Measurements from ENCODE around the gene U2AF1L4.

The U2AF1L4 gene

GRCh38 chr19:35757231-35757748 lies 12.1 kb upstream of the U2AF1L4 start:
- DNase-seq (ENCODE audit: low spot score), result no peak

- no peak for DNase-seq (ENCODE audit: low spot score)
Observed at GRCh38 chr19:35756377-35757230, 11.4 kb upstream of the U2AF1L4 start, which contains the start of gene HSPB6. TSS of gene HSPB6 (minus strand) at chr19:35757029. CDS start at chr19:35757008, 21 bp downstream.

- no peak for DNase-seq (ENCODE audit: low spot score)
Observed at GRCh38 chr19:35755550-35756376, 10.5 kb upstream of the U2AF1L4 start.

- no peak for DNase-seq (ENCODE audit: low spot score)
Observed at GRCh38 chr19:35755131-35755549, 9.9 kb upstream of the U2AF1L4 start.

- no peak for DNase-seq (ENCODE audit: low spot score)
Observed at GRCh38 chr19:35754370-35755130, 9.3 kb upstream of the U2AF1L4 start.

GRCh38 chr19:35753634-35754369 lies 8.6 kb upstream of the U2AF1L4 start:
- DNase-seq (ENCODE audit: low spot score), result no peak

GRCh38 chr19:35752746-35753350 lies 7.6 kb upstream of the U2AF1L4 start:
- no peak for DNase-seq (ENCODE audit: low spot score)

GRCh38 chr19:35751839-35752745 lies 6.9 kb upstream of the U2AF1L4 start:
- no peak for DNase-seq (ENCODE audit: low spot score)

GRCh38 chr19:35750167-35750566 lies 4.9 kb upstream of the U2AF1L4 start:
- no peak for DNase-seq (ENCODE audit: low spot score)

GRCh38 chr19:35748106-35749020 lies 3.1 kb upstream of the U2AF1L4 start, which contains the start of gene LIN37:
TSS of gene LIN37 (plus strand) at chr19:35748576. CDS start at chr19:35748725, 149 bp downstream.
- DNase-seq (ENCODE audit: low spot score), result peak; percentile 100

GRCh38 chr19:35746531-35746930 lies 1.3 kb upstream of the U2AF1L4 start:
- DNase-seq (ENCODE audit: low spot score), result no peak

GRCh38 chr19:35746087-35746462 lies 857 bp upstream of the U2AF1L4 start:
- DNase-seq (ENCODE audit: low spot score), result no peak

GRCh38 chr19:35744430-35745327 lies 539 bp downstream of the U2AF1L4 start:
- DNase-seq (ENCODE audit: low spot score), result peak; percentile 97

- DNase-seq (ENCODE audit: low spot score), result no peak
Observed at GRCh38 chr19:35743640-35744429, 1.4 kb downstream of the U2AF1L4 start.

- DNase-seq (ENCODE audit: low spot score), result peak; percentile 84
Observed at GRCh38 chr19:35742121-35742724, 3.0 kb downstream of the U2AF1L4 start, which contains the start of gene IGFLR1. TSS of gene IGFLR1 (minus strand) at chr19:35742452. CDS start at chr19:35741180, 1,272 bp downstream.

- DNase-seq (ENCODE audit: low spot score), result no peak
Observed at GRCh38 chr19:35741203-35741515, 4.1 kb downstream of the U2AF1L4 start.

All from NAMALWA (cell line).